Adrenal gland (tissue), 5 donors: Measurements from ENCODE around the gene ARMH1.
"Not testable (repeated sequence)": the region's sequence is repeated elsewhere in the genome, so short reads cannot be mapped to it uniquely, and the experiment has no call there.

Source experiments
- POLR2A ChIP-seq, 2 donors: fragments of 450-650 bp; IDR thresholded peaks; one replicate each; pipeline ENCODE4 v1.6.1; 2017; ENCODE audit warnings: antibody characterized with exemption in 2 of 2, mild to moderate bottlenecking in 2 of 2, moderate library complexity in 1 of 2
- TF ChIP-seq, protein P1 (sequence below), 6 experiments: fragments of 450-650 bp in 4 of 6; fragments of 200-600 bp in 2 of 6; sonication (generic) in 1 of 6; IDR thresholded peaks; 1 replicate in 5 of 6; 2 replicates in 1 of 6; pipeline versions ENCODE4 v1.5.1 to v1.8.0; 2016 to 2021; ENCODE audit warnings: antibody characterized with exemption in 6 of 6, mild to moderate bottlenecking in 2 of 6, moderate library complexity in 1 of 6
- donor health status: DM: no; HTN: no; CAD: no.

DNA sequence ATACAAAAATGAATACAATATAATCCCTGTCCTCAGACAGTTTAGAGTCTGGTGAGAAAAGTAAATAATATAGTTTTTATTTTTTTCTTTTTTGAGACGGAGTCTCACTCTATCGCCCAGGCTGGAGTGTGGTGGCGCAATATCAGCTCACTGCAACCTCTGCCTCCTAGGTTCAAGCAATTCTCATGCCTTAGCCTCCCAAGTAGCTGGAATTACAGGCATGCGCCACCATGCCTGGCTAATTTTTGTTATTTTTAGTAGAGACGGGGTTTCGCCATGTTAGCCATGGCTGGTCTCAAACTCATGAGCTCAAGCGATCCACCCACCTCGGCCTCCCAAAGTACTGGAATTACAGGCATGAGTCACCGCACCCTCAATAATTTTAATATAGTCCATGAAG, 24.9 kb downstream of the ARMH1 start:
- TF ChIP-seq, protein P1, sequence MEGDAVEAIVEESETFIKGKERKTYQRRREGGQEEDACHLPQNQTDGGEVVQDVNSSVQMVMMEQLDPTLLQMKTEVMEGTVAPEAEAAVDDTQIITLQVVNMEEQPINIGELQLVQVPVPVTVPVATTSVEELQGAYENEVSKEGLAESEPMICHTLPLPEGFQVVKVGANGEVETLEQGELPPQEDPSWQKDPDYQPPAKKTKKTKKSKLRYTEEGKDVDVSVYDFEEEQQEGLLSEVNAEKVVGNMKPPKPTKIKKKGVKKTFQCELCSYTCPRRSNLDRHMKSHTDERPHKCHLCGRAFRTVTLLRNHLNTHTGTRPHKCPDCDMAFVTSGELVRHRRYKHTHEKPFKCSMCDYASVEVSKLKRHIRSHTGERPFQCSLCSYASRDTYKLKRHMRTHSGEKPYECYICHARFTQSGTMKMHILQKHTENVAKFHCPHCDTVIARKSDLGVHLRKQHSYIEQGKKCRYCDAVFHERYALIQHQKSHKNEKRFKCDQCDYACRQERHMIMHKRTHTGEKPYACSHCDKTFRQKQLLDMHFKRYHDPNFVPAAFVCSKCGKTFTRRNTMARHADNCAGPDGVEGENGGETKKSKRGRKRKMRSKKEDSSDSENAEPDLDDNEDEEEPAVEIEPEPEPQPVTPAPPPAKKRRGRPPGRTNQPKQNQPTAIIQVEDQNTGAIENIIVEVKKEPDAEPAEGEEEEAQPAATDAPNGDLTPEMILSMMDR (IDR thresholded peaks at IDR 0.05) = not testable (repeated sequence)
- not testable (repeated sequence) for TF ChIP-seq POLR2A (IDR thresholded peaks at IDR 0.05)
